HFFc6 (cell line): ENCODE results near the gene SSBP2. TPM values are rescaled to one million over a fixed set of nuclear protein-coding genes. Genes with fewer than 3 reads are reported as not detected.

Experiments used
- DNase-seq: peaks from one replicate; pipeline ENCODE4 v3.0.0-alpha.2; 2018
- H3K27ac Mint-ChIP-seq: 2 replicates; pipeline ENCODE4 v1.8.0; 2020; ENCODE audit warnings: mild to moderate bottlenecking, mixed read lengths
- H3K27me3 Mint-ChIP-seq: 2 replicates; pipeline ENCODE4 v1.8.0; 2021; ENCODE audit warnings: mild to moderate bottlenecking, moderate library complexity, mixed read lengths; ENCODE audit not compliant: insufficient read depth
- H3K36me3 Mint-ChIP-seq: 2 replicates; pipeline ENCODE4 v1.8.0; 2021; ENCODE audit warnings: low read depth, mixed read lengths
- H3K4me1 Mint-ChIP-seq: 2 replicates; pipeline ENCODE4 v1.8.0; 2020; ENCODE audit warnings: low read depth, mixed read lengths
- H3K4me3 Mint-ChIP-seq: 2 replicates; pipeline ENCODE4 v1.8.0; 2020; ENCODE audit warnings: mild to moderate bottlenecking, moderate library complexity, mixed read lengths
- H3K9me3 Mint-ChIP-seq: 2 replicates; pipeline ENCODE4 v1.8.0; 2020; ENCODE audit warnings: mild to moderate bottlenecking, mixed read lengths
- CTCF ChIP-seq: fragments of 200-600 bp; sonication (generic); IDR thresholded peaks from 2 replicates; pipeline ENCODE4 v1.5.0; 2021; ENCODE audit warnings: antibody characterized with exemption, mild to moderate bottlenecking
- total RNA-seq, 6 experiments: library from RNA; stranded (reverse); fragmentation: NEBNext Ultra II Directional; extraction: Animal tissue kit (Norgen Biotek cat#: 25700); gene quantifications; 2 replicates in 1 of 6; 3 replicates in 5 of 6; pipeline ENCODE4 v1.2.3, GENCODE V29; 2021

SSBP2 gene
- total RNA-seq, 6 experiments from 2014 or later = 21.0 to 28.6 (median 25.1) TPM

- Mint-ChIP-seq H3K9me3 (no peaks in the 10 kb centered on the region), H3K4me3 (no peak overlapping the region)
These were observed 26.3 kb downstream of the SSBP2 start for GRCh38 chr5:81724571-81724970.

GRCh38 chr5:81724108-81724507 is 26.8 kb downstream of the SSBP2 start:
- DNase-seq = no peak
- peaks cover 50% of the 10 kb centered on the region for H3K4me1 Mint-ChIP-seq
- H3K4me3 Mint-ChIP-seq = no peak overlapping the region
- no peaks in the 10 kb centered on the region for H3K9me3 Mint-ChIP-seq
- no peaks in the 10 kb centered on the region for H3K27me3 Mint-ChIP-seq
- H3K36me3 Mint-ChIP-seq = no peaks in the 10 kb centered on the region
- no peak overlapping the region for H3K27ac Mint-ChIP-seq
- no peak for TF ChIP-seq CTCF

More at GRCh38 chr5:81724571-81724970, 26.3 kb downstream of the SSBP2 start:
- TF ChIP-seq CTCF = no peak
- no peak for DNase-seq
- H3K4me1 Mint-ChIP-seq = peaks cover 45% of the 10 kb centered on the region
- no peaks in the 10 kb centered on the region for H3K27me3 Mint-ChIP-seq
- no peak overlapping the region for H3K27ac Mint-ChIP-seq
- H3K36me3 Mint-ChIP-seq = no peaks in the 10 kb centered on the region

- H3K4me1 Mint-ChIP-seq = peaks cover 65% of the 10 kb centered on the region
- no peaks in the 10 kb centered on the region for H3K9me3 Mint-ChIP-seq
These were observed 29.8 kb downstream of the SSBP2 start for GRCh38 chr5:81721049-81721448.

GRCh38 chr5:81719743-81720345 is 31.1 kb downstream of the SSBP2 start:
- no peak for DNase-seq
- H3K4me1 Mint-ChIP-seq = peaks cover 75% of the 10 kb centered on the region
- no peaks in the 10 kb centered on the region for H3K27me3 Mint-ChIP-seq
- H3K4me3 Mint-ChIP-seq = no peak overlapping the region
- 0 out of 2 replicates have a peak overlapping the region, but pooled peaks have one; percentile 5 for H3K27ac Mint-ChIP-seq
- no peak for TF ChIP-seq CTCF
- H3K36me3 Mint-ChIP-seq = peaks cover 4% of the 10 kb centered on the region; the same call in 1 of the 2 replicates
- no peaks in the 10 kb centered on the region for H3K9me3 Mint-ChIP-seq

More at GRCh38 chr5:81721049-81721448, 29.8 kb downstream of the SSBP2 start:
- Mint-ChIP-seq H3K27ac (no peak overlapping the region), H3K27me3 (no peaks in the 10 kb centered on the region), H3K4me3 (no peak overlapping the region), H3K36me3 (no peaks in the 10 kb centered on the region)
- DNase-seq = no peak
- TF ChIP-seq CTCF = no peak

- Mint-ChIP-seq H3K27me3 (no peaks in the 10 kb centered on the region), H3K27ac (peak overlapping the region; percentile 68), H3K9me3 (no peaks in the 10 kb centered on the region), H3K4me3 (peak overlapping the region; percentile 49), H3K36me3 (peaks cover 8% of the 10 kb centered on the region; the same call in 1 of the 2 replicates), H3K4me1 (peaks cover 68% of the 10 kb centered on the region)
- TF ChIP-seq CTCF = no peak
- DNase-seq = no peak
These were observed 32.6 kb downstream of the SSBP2 start for GRCh38 chr5:81718300-81718699.
